ENCODE measurements around the gene FAM149A. TPM values are rescaled to one million over a fixed set of nuclear protein-coding genes. Genes with fewer than 3 reads are reported as not detected.

The FAM149A gene
- total RNA-seq, 1 experiment from 2014 or later: 6.6 TPM

DNA sequence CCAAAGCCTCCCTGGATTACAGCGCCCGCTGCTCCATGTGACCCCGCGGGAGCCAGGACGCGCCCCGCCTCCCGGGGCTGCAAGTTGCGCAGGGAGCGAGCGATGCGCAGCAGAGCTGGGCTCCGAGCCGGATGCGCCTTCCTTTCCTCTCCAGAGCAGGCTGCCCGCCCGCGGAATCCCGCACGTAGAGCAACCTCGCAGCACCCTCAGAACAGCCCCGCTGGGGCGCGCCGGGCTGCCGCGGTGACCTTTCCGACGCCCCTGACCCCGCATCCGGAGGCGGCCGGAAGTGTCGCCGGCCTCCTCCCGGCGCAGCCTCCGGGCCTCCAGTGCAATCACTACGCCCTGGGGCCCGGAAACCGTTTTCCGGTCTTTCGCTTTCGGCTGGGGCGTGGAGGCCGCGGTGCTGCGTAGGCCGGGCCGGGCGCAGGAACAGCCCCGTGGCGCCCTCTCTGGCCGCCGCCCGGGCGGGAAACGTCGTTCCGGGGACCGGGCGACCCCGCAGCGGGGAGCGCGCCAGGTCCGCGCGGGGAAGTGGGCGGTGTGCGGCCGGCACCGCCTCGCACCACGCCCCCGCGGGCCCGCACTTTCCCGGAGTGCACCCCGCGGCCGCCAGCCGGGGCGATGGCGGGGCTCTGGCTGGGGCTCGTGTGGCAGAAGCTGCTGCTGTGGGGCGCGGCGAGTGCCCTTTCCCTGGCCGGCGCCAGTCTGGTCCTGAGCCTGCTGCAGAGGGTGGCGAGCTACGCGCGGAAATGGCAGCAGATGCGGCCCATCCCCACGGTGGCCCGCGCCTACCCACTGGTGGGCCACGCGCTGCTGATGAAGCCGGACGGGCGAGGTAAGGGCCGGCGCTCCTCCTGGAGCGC lies 86.9 kb downstream of the FAM149A start, which contains the start of gene CYP4V2:
TSS of gene CYP4V2 (plus strand) at position 368 of the 866 bp plus-strand sequence. CDS start at position 625, 257 bp downstream.
- Histone ChIP-seq H3K36me3 (ENCODE audit: control insufficient read depth, insufficient read depth, low read length) (no peaks in the 10 kb centered on the region), H3K4me3 (ENCODE audit: low read depth, low read length) (peak within 1 kb of the TSS; percentile 70), H3K9me3 (no peaks in the 10 kb centered on the region), H3K27me3 (replicated peaks; ENCODE audit: control insufficient read depth, insufficient read depth, low read length) (no peaks in the 10 kb centered on the region; the same call in none of the 2 replicates), H3K4me1 (peaks cover 10% of the 10 kb centered on the region; the same call in 1 of the 2 replicates)
- no TSS peak for BruUV-seq (replicated peaks)
- Mint-ChIP-seq H3K4me3 (ENCODE audit: unreplicated experiment) (peak within 1 kb of the TSS; percentile 80), H3K36me3 (ENCODE audit: insufficient read depth, unreplicated experiment) (no peaks in the 10 kb centered on the region), H3K4me1 (ENCODE audit: low read depth, unreplicated experiment) (no peaks in the 10 kb centered on the region), H3K9me3 (ENCODE audit: unreplicated experiment) (no peaks in the 10 kb centered on the region), H3K27me3 (ENCODE audit: insufficient read depth, unreplicated experiment) (peaks cover 10% of the 10 kb centered on the region), H3K27ac (ENCODE audit: unreplicated experiment) (no peak within 1 kb of the TSS)
- ChIA-PET POLR2A (no interaction called here), CTCF (interaction anchor here (0.6 to 1.6 kb wide), 2 partner anchors 124 to 579 kb away, joined by 3 to 4 read pairs; no protein-coding TSS in a partner anchor)
- DNase-seq: peak; percentile 67 to 74
- intact Hi-C loops (cut with micrococcal nuclease; ENCODE audit: unreplicated experiment): loop anchor here (5.0 kb wide), 1 partner anchor 49 kb away; no protein-coding TSS in a partner anchor
- TF ChIP-seq, protein P1, sequence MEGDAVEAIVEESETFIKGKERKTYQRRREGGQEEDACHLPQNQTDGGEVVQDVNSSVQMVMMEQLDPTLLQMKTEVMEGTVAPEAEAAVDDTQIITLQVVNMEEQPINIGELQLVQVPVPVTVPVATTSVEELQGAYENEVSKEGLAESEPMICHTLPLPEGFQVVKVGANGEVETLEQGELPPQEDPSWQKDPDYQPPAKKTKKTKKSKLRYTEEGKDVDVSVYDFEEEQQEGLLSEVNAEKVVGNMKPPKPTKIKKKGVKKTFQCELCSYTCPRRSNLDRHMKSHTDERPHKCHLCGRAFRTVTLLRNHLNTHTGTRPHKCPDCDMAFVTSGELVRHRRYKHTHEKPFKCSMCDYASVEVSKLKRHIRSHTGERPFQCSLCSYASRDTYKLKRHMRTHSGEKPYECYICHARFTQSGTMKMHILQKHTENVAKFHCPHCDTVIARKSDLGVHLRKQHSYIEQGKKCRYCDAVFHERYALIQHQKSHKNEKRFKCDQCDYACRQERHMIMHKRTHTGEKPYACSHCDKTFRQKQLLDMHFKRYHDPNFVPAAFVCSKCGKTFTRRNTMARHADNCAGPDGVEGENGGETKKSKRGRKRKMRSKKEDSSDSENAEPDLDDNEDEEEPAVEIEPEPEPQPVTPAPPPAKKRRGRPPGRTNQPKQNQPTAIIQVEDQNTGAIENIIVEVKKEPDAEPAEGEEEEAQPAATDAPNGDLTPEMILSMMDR (IDR thresholded peaks at IDR 0.05; ENCODE audit: insufficient read depth in 1 of 2, low read depth in 1 of 2, low read length in 1 of 2, severe bottlenecking in 1 of 2, unreplicated experiment in 1 of 2): peak; percentile 16 to 28

DNA sequence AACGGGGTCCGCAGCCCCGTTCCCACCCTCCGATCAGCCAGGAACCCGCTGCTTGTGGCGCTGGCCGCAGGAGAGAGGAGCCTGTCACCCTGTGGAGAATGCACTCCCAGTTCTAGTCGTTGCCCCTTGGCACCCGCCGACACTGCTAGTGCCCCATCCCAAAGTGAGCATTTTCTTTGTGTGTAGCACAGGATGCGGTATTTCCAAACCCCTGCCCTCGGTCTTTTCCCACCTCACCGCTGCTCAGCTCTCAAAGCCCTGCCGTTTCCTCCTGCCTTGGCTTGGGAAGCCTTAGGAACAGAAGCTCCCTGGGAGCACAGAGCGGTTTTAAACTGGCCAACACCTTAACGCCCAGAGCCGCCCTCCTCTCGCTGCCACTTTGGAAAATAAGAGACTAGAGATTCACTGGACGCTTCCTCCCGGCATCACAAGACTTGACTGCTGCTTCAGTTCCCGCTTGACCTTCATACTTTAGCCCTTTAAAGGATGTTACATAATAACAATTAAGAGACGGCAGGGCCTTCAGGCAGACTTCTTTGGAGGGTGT lies 87.6 kb downstream of the FAM149A start:
- no peaks in the 10 kb centered on the region for H3K36me3 ChIP-seq (ENCODE audit: control insufficient read depth, insufficient read depth, low read length)
- no peaks in the 10 kb centered on the region; the same call in none of the 2 replicates for H3K27me3 ChIP-seq (replicated peaks; ENCODE audit: control insufficient read depth, insufficient read depth, low read length)
- Mint-ChIP-seq H3K36me3 (ENCODE audit: insufficient read depth, unreplicated experiment) (no peaks in the 10 kb centered on the region), H3K27me3 (ENCODE audit: insufficient read depth, unreplicated experiment) (peaks cover 11% of the 10 kb centered on the region), H3K4me3 (ENCODE audit: unreplicated experiment) (peak overlapping the region; percentile 80), H3K9me3 (ENCODE audit: unreplicated experiment) (no peaks in the 10 kb centered on the region), H3K4me1 (ENCODE audit: low read depth, unreplicated experiment) (no peaks in the 10 kb centered on the region), H3K27ac (ENCODE audit: unreplicated experiment) (no peak overlapping the region)
- TF ChIP-seq, protein P1 (IDR thresholded peaks at IDR 0.05; ENCODE audit: insufficient read depth in 1 of 2, low read depth in 1 of 2, low read length in 1 of 2, severe bottlenecking in 1 of 2, unreplicated experiment in 1 of 2): no peak
- peak overlapping the region; percentile 70 for H3K4me3 ChIP-seq (ENCODE audit: low read depth, low read length)
- intact Hi-C loops (cut with micrococcal nuclease; ENCODE audit: unreplicated experiment): loop anchor here (5.0 kb wide), 1 partner anchor 50 kb away; no protein-coding TSS in a partner anchor
- peak in 1 of 2 experiments; percentile 13 for DNase-seq
- H3K4me1 ChIP-seq: peaks cover 10% of the 10 kb centered on the region; the same call in 1 of the 2 replicates
- ChIA-PET CTCF (interaction anchor here (0.6 kb wide), 1 partner anchor 579 kb away, joined by 3 read pairs; no protein-coding TSS in a partner anchor), POLR2A (no interaction called here)
- H3K9me3 ChIP-seq: no peaks in the 10 kb centered on the region
- no TSS peak for BruUV-seq (replicated peaks)

DNA sequence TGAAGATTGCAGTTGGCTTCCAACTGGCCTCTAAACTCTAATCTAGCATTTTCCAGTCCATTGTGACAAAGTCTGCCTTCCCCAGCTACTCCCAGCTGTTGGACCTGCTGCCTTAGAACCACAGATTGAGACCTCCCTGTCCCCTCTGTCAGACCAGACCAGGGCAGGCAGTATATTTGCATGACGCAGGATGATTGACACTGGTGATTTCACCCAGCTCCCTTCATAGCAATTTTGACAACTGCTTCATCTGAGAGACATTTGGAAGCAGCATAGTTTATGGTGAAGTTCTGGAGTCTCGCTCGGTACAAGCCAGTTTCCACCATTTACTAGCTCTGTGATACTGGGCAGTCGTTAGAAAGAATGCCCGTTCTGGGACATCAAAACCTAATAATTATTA lies 89.3 kb downstream of the FAM149A start:
- H3K27me3 Mint-ChIP-seq (ENCODE audit: insufficient read depth, unreplicated experiment): peaks cover 13% of the 10 kb centered on the region
- POLR2A ChIA-PET: no interaction called here
- TF ChIP-seq, protein P1 (IDR thresholded peaks at IDR 0.05; ENCODE audit: insufficient read depth in 1 of 2, low read depth in 1 of 2, low read length in 1 of 2, severe bottlenecking in 1 of 2, unreplicated experiment in 1 of 2): no peak

More for the DNA sequence above, 89.3 kb downstream of the FAM149A start:
- Mint-ChIP-seq H3K27ac (ENCODE audit: unreplicated experiment) (no peak overlapping the region), H3K36me3 (ENCODE audit: insufficient read depth, unreplicated experiment) (no peaks in the 10 kb centered on the region), H3K4me1 (ENCODE audit: low read depth, unreplicated experiment) (no peaks in the 10 kb centered on the region), H3K4me3 (ENCODE audit: unreplicated experiment) (no peak overlapping the region), H3K9me3 (ENCODE audit: unreplicated experiment) (no peaks in the 10 kb centered on the region)
- CTCF ChIA-PET: no interaction called here
- Histone ChIP-seq H3K27me3 (replicated peaks; ENCODE audit: control insufficient read depth, insufficient read depth, low read length) (no peaks in the 10 kb centered on the region; the same call in none of the 2 replicates), H3K4me1 (peaks cover 10% of the 10 kb centered on the region; the same call in 1 of the 2 replicates), H3K4me3 (ENCODE audit: low read depth, low read length) (no peak overlapping the region), H3K9me3 (no peaks in the 10 kb centered on the region), H3K36me3 (ENCODE audit: control insufficient read depth, insufficient read depth, low read length) (no peaks in the 10 kb centered on the region)
- intact Hi-C loops (cut with micrococcal nuclease; ENCODE audit: unreplicated experiment): loop anchor here (5.0 kb wide), 1 partner anchor 52 kb away; no protein-coding TSS in a partner anchor
- no TSS peak for BruUV-seq (replicated peaks)
- DNase-seq: no peak
